ENCODE measurements around the gene TLNRD1.

TLNRD1 gene

DNA sequence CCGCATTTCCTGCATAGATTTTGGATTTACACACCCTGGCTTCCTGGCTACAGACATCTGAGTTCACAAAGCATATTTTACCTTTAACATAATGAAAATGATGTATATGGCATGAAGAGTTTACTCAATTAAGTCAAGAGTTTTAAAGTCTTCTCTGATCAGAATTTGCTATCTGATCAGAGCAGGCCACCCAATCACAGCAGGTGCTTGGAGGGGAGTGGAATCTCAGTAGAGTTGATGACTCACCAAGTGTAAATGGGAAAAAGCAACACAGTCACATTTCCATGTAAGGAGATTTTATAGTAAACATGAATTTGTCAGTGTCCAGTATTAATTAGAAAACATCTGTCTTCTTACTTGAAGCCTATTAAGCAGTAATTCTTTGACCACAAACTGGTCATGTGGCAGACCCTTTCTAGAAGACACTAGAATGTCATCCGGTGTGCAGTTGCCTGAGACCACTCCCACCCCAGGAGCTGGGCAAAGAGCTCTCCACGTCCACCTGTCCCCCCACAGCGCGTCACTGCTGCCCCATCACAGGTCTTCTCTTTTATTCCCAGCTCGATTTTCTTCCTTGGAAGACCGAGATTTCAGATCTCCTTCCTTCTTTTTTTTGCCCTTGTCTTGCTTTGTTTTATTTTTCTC is 21.9 kb upstream of the TLNRD1 start:
- DNase-seq = no peak

DNA sequence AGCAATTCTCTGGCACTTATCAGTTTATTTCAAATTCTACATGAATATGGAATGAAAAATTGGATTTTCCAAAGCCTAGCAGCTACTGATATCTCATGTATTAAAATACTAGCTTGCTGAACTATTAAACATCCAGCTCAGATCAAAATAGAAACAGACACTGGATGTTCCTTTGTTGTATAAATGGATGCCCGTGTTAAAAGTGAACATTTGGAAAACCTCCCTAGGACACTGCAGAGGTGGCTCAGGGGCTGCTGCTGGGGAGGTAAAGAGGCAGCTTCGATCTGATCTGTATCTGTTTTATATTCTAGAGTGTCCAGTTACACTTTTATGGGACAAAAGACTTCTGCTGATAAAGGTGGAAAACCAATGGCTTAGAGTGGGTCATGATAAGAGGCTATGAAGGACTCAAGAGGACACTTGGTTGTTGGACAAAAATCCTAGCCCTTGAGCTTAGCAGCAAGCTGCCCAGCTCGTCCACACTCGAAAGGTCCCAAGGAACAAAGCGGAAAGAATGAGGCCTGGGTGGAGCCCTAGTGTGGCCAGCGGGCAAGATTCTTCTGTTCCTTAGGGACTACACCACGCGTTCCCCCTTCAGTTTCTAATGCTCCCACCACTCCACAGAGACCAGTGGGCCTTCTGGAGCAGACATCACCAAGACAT is 21.1 kb upstream of the TLNRD1 start:
- no peak for DNase-seq

DNA sequence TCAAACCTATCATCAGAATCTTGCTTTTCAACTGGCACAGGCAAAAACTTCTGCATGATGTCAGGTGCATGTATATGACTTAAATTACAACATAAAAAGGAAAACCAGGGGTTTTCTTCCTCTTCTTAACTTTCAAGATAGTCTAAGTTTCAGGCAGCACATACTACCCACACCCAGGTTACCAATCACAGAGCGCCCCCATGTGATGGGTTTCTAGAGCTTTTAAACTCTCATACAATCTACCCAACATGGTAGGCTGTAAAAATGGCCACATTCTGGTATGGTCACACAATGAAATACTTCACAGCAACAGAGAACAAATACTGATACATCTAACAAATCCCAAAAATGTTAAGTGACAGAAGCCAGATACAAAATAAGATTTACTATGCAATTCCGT is 18.5 kb upstream of the TLNRD1 start:
- no peak for DNase-seq

DNA sequence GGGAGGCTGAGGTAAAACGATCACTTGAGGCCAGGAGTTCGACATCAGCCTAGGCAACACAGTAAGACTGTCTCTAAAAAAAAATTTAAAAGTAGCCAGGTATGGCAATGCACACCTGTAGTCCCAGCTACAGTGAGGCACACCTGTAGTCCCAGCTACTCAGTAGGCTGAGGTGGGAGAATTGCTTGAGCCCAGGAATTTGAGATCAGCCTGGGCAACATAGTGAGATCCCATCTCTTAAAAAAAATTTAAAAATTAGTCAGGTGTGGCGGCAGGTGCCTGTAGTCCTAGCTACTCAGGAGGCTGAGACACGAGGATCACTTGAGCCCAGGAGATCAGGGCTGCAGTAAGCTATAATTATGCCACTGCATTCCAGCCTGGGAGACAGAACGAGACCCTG is 17.9 kb upstream of the TLNRD1 start:
- no peak for DNase-seq

DNA sequence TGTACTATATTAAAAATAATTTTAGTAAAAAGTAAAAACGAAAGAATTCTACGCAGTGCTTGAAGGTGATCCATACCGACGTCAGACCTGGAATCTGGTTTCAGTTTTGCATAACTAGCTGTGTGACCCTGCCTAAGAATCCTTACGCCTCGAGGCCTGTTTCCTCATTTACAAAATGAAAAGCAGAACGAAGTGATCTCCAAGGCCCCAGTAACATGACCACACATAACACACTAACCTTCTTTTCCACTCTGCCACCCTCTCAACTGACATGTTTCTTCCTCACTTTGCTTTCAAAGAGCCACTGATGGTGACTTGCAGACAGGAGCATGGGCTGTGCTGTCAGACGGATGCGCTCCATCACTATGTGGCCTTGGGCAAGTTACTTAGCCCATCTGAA is 15.9 kb upstream of the TLNRD1 start:
- DNase-seq = no peak

DNA sequence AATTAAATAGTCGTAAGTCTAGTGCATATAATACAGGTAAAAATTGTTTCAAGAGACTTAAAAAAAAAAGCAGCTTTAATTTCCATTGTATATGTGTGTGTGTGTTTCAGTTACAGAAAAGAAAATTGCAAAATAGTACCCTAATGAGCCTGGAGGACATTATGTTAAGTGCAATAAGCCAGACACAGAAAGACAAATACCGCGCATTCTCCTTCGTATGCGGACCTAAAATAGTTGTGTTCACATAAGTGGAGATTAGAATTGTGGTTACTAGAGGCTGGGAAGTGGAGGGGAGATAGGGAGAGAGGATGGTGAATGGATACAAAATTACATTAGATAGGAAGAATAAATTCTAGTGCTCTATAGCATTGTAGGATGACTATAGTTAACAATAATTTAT is 14.7 kb upstream of the TLNRD1 start:
- DNase-seq = no peak

DNA sequence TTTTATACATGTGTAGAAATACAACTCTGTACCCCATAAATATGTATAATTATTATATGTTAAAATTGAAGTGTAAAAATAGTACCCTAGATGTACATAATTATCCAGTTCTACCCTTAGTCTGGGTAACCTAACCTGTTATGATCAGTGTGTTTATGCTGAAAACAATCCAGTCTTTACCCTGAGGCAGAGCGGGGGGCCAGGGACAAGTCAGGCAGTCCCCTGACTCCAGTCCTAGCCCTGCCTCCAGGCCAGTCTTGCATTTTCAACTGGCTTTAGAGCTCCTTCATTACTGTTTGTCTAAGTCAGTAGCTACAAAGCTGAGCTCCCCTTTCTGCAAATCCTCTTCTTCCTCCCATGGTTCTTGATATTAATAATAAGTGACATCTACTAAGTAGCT is 14.2 kb upstream of the TLNRD1 start:
- DNase-seq = no peak

DNA sequence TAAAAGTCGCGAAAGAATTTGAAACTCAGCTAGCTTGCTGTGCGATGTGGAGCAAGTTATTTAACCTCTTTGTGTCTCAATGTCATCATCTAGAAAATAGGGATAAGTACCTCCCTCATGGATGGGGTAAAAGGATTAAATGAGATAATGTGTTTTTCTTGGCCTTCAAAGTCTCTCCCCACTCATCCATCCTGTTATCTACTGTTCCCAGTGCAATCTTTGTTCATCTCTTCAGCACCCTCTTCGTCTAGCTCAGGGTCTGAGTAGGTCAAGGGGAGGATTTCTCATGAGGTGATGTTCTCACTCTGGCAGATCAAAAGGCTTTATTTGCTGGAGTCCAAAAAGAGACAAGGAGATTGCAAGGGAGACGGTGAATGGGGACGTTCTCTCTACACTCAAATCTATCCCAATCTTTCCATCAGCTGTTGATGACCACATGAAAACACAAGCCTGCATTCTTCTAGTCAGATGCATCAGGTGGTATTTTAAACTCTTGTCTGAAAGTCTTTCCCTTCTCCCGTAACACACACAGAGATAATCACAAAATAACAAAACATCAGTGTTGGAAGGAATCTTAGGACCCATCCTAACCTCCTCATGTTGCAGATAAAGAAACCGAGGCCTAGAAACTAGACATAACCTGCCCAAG is 12.5 kb upstream of the TLNRD1 start:
- no peak for DNase-seq

DNA sequence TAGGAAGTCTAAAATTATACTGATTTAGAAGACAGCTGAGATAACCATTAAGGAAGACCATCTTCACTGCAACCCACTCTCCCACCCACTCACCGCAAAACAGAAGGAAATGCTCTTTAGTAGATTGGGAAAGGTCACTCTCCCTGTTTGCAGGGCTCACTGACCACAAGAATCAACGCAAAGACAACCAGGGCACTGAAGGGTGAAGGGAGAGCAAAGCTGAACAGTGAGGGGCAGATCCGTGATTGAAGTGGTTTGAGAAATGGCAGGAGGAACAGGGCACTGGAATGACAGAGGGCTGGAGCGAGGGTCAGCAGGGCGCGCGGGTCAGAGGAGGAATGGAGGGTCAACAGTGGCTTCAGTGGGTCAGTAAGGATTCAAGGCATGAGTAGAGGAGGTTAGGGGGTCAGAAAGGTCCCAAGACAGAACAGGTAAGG is 11.6 kb upstream of the TLNRD1 start:
- DNase-seq = no peak

DNA sequence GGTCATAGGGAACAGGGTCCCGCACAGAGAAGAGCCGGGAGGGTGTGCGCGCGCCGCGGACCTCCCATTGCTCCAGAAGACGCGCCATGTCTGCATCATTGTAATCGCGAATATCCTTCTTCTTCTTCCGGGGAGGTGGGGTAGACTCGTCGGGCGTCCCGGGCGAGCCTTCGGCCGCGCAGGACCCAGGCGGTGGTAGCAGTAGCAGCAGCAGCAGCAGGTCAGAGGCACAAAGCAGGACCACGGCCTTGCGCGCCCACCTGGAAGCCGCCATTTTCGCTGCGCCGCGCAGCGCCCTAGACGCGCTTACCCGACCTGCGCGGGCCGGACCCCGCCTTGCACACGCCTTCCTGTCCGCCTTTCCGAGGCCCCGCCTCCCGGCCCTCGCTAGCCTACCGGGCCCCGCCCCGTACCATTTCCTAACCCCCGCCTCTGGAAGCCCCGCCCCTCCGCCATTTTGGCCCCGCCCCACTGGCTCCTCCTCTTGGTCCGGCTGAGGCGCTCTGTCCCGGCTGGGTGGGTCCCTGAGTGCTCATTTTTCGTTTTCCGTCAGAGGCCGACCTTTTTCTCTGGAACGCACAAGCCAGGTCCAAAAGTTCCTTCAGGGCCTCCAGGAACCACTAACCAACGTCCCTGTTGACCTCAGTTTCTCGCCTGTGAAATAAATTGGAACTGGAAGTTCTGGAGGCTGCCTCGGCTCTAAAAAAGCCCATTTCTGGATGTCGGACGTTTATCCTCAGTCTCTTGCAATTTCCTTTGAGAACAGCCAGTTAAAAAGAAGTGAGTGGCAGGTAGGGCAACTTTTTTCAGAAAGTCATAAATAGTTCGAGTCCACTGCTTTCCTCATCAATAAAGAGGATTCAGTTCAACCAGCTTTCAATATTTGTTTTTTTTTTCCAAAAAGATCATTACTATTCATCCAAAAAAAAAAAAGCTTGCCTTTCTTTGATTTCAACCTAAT is 10.9 kb upstream of the TLNRD1 start, which contains the start of gene MESD:
TSS of gene MESD (minus strand) at position 302 of the 961 bp plus-strand sequence. CDS start at position 274, 28 bp downstream.
- peak; percentile 95 to 98 (median 96) for DNase-seq

DNA sequence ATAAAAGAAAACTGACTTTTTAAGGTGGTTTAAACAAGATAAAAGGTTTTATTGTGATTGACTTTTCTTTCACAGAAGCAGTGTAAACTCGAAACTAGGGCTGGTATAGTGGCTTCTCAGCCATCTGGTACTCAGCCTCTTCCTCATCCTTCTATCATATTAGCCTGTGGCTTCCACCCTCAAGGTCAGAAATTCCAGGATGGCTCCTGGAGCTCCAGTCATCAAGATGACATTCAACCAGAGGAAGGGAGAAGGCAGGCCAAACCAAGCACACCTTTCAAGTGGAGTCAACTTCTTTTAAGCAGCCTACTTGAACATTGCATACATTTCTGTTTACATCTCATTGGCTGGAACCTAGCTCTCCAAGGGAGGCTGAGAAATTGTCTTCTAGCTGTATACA is 9.8 kb upstream of the TLNRD1 start:
- DNase-seq = no peak

DNA sequence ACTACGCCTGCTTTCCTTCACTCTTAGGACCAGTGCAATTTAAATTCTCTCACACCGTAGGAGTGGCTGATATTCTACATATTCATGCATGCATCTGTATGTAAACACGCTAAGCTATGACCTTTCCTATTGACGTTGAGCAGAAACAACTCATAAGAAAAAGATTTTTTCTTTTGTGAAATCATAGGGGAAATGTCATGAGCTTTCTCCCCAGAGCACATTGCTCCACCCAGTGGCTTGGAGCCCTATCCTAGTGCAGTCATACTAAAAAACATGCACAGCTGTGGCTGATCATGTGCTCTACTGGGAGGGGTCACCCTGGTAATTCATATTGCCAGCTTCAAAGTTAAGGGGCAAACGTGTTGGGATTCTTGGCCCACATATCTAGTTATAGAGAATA is 9.3 kb upstream of the TLNRD1 start:
- no peak for DNase-seq

DNA sequence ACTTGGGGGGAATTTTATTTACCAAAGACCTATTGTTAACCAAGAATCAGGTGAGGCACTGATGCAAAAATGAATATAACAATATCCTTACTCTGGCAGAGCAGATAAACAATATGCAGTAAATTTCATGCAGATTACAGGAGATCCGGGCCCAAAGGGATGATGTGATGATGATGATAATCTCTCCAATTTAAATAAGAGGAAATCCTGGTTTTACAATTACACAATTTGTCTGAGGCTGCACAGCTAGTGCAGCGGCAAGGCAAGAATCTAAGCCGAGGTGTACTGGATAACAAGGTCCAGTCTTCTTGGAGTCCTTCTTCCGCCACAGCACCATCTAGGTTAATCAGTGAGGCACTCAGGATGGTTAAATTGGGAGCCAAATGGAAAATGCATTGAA is 8.7 kb upstream of the TLNRD1 start:
- DNase-seq = no peak

DNA sequence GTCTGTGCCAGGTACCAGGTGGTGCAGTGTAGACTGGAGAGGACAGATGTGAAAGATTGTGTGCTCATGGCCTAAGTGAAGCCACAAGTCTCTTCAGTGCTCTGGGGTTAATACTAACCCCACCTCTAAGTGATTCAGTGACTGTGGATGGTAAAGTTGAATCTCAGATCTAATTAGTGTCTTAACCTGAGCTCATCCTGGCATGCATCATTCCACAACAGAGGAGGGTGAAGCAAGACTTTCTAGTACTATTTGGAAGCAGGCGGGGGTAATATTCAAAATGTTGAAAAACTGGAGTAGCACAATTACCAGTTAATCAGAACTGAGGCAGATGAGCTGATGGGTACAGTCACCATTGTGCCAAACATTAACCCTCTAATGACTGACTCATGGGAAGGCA is 8.3 kb upstream of the TLNRD1 start:
- DNase-seq = no peak

DNA sequence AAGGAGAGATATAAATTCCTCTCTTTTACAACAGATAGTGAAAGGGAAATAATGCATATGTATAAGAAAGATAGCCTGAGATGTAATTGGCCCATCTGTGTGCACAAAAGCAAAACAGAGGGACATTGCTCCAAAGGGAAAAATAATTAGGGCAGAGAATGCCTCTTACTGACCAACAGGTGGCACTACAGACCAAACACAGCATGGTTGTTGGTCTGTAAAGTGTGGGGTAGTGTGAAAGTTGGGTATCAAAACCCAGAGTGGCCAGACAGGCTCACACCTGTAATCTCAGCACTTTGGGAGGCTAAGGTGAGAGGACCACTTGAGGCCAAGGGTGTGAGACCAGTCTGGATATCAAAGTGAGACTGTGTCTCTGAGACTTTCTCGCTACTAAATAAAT is 4.5 kb upstream of the TLNRD1 start:
- DNase-seq = no peak

DNA sequence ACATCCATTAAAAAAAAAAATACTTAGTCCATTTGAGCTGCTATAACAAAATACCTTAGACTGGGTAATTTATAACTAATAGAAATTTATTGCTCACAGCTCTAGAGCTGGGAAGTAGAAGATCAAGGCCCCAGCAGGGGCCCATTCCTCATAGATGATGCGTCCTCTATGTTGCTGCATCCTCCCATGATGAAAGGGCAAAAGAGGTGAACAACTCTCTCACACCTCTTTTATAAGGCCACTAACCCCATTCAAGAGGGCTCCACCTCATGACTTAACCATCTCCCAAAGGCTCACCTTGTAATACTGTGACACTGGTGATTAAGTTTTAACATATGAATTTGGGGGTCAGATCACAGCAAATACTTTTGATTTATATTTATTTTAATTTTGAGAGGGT is 3.0 kb upstream of the TLNRD1 start:
- no peak for DNase-seq

DNA sequence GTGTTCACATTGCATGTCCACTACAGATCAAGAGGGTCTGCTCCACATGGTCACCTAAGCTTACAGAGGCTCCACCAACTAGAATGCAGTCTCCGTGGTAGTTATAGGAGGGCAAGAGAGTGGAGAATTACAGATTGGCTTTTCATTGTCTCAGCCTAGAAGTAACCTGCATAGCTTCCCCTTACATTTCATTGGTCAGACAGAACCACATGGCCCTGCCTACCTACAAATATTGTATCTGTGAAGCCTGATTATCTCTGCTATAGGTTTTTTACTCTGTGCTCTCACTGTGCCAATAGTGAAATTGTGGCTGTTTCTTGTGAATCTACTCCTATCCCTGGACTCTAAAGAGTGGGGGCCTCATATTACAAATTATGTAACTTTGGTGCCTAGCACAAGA is 2.5 kb upstream of the TLNRD1 start:
- no peak for DNase-seq

DNA sequence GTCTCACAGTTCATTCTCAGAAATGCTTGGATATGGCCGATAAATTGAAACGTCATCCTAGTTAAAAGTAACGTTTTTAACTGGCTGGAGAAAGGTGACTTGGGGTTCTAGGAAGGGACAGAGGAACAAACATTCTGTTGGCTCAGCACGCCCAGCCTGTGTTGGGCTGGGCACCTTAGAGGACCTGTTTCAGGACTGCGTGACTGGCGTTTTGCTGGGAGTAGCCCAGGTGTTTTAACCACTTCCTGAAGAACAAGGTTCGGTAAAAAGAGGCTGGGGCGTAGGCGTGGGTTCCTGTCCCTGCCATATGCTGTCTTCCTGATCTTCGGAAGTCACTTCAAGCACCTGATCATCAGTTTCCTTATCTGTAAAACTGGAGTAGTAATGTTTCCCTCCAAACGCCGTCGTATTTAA is 1.1 kb upstream of the TLNRD1 start:
- peak in 1 of 4 experiments; percentile 17 for DNase-seq

DNA sequence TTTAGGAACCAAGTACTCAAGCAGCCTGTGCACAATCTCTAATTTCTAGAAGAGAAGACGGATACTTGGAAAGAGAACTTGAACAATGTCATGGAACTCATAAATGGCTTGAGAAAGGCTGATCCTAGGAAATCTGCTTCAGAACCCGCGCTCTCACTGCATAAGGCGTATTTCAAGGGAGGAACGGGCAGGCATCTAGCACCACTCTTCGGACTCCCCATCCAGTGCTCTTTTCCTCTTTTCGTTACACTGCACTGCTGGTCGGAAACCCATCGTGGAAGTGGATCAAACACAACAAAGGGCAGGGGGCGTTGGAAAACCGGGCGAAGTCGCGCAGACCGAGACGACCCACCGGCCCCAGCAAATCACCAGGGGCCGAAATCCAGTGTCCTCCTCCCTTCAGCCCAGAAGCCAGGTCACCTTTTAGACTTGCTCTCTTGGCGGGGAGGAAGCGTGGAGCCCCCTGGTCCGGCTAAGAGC is 539 bp upstream of the TLNRD1 start:
- DNase-seq = no peak

DNA sequence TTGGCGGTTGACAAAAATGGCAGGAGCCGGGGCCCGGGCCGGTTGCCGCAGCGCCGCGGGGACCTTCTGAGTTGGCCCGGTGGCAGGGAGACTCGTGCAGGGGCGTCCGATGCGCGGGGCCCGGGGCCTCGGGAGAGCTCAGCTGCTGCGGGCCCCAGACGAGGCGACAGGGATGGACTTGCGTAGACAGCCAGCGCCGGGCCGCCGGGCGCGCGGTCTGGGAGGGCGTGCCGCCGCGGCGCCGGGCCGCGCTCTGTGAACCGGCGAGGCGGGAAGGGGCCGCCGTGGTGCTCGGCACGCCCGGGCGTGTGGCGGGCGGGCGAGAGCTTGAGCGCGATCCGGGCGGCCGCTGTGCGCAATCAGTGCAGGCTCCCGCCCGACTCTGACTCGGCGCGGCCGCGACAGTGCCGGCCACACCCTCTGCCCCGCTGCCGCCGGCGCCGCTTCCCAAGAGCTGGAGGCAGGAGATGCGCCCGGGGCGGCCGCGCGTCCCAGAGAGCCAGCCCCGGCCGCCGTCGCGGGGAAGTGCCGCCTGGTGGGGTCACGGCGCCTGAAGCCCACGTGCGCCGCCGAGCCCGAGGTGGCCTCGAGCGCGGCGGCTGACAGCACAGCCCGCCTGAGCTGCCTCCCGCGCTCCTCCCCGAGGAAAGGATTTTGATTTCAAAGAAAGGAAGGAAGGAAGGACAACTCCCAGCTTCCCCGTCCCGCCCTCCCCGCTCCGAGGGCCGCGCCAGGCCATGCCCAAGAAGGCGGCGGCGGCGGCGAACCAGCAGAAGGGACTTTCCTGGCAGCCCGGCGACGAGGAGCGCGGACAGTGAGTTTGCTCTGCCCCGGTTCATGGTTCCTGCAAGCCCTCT is 657 bp downstream of the TLNRD1 start:
- peak in 3 of 4 experiments; percentile 18 to 43 (median 42) for DNase-seq

DNA sequence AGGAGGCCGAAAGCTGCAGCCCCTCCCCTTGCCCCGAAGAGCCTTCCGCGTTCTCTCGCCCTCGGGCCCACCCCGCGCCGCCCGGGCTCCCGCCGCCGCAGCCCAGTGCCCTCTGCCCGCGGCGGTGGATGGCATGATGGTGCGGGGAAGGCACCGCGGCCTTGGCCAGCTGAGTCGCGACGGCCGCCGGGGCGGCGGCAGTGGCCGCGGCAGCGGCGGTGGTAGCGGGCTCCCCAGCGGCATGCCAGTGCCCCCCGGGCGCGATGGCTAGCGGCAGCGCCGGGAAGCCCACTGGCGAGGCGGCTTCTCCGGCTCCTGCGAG is 1.2 kb downstream of the TLNRD1 start:
- DNase-seq = no peak
